ENCODE results near the gene ERO1B.

Gene ERO1B

GRCh38 chr1:236176337-236177336 lies 105.1 kb downstream of the ERO1B start:
- no peak for DNase-seq

- DNase-seq: no peak
These were observed 106.0 kb downstream of the ERO1B start for GRCh38 chr1:236175642-236176336.

GRCh38 chr1:236173174-236173767 lies 108.5 kb downstream of the ERO1B start:
- DNase-seq: no peak

- no peak for DNase-seq
These were observed 109.6 kb downstream of the ERO1B start for GRCh38 chr1:236172041-236172579.

GRCh38 chr1:236168716-236169429 lies 112.9 kb downstream of the ERO1B start:
- DNase-seq: no peak

- no peak for DNase-seq
These were observed 114.2 kb downstream of the ERO1B start for GRCh38 chr1:236167578-236167977.

GRCh38 chr1:236167154-236167553 lies 114.6 kb downstream of the ERO1B start:
- no peak for DNase-seq

GRCh38 chr1:236166041-236166440 lies 115.7 kb downstream of the ERO1B start:
- DNase-seq: no peak

Measured in activated effector memory CD4-positive, alpha-beta T cell treated with anti-CD3 and anti-CD28 coated beads, Interleukin-2, amount 50 U/mL, for 16 hours (primary cell).